Stimulated activated CD8-positive, alpha-beta memory T cell treated with anti-CD3 and anti-CD28 coated beads, Interleukin-7, amount 100 ng/mL, for 24 hours (primary cell): Measurements from ENCODE around the gene AMY2B.
"Not testable (repeated sequence)": the region's sequence is repeated elsewhere in the genome, so short reads cannot be mapped to it uniquely, and the experiment has no call there.

ENCODE experiments used
- DNase-seq: peaks from one replicate; pipeline ENCODE4 v3.0.0-alpha.2; 2020; ENCODE audit warnings: low read depth

The AMY2B gene

DNA sequence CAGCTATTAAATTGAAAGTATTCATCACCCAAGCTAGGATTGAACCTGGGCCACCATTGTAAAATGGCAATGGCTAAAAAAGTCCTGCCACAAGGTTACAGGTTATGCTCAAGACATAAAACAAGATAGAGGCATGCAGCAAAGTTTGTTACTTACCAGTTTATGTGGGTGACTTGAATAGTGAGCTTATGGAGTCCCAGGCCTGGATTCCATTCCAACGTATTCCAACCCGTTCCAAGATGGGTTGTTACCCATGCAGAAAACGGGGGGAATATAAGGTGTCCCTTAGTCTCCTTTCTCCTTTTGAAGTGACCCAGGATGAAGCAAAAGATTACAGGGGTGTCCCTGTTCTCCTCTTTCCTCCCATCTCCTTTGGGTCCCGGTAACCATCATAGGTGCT, 56.0 kb downstream of the AMY2B start:
- not testable (repeated sequence) for DNase-seq
